K562 (cell line): ENCODE results near the gene STX7. TPM values are rescaled to one million over a fixed set of nuclear protein-coding genes. Genes with fewer than 3 reads are reported as not detected.

Source experiments
- ATAC-seq: fragments of 200-7000 bp; cut with Tn5 transposase; 3 replicates; pipeline ENCODE4 v1.9.1; 2020; ENCODE audit warnings: moderate library complexity
- BruUV-seq: library from RNA; stranded (reverse); fragments of 400-500 nt; replicated peaks from 2 replicates; lab custom pipeline; 2021; lab: Mats Ljungman, UMichigan
- CTCF ChIA-PET: fragments of 300-600 bp; formaldehyde crosslinking; extraction: SDS; loops from one replicate; lab custom pipeline; 2021; ENCODE audit warnings: low intra/inter-chr PET ratio; lab: Yijun Ruan, JAX
- POLR2A ChIA-PET: fragments of 300-600, 350-650 bp; sonication (Branson Sonifier 250); formaldehyde crosslinking; extraction: SDS; loops from one replicate; lab custom pipeline; 2021; ENCODE audit warnings: antibody characterized with exemption, inconsistent platforms; lab: Yijun Ruan, JAX
- DNase-seq, 4 experiments: peaks; one replicate each; pipeline versions ENCODE4 v3.0.0 to v3.0.0-alpha.2; 2011 to 2018; ENCODE audit warnings: low spot score in 3 of 4, mixed read lengths in 3 of 4; ENCODE audit errors: extremely low read depth in 1 of 4
- FAIRE-seq: peaks from 2 replicates; lab custom pipeline; 2011; peaks lifted over from hg19 to GRCh38; lab: Jason Lieb, UNC
- H2AFZ ChIP-seq: 2 replicates; pipeline ENCODE4 v1.6.0; 2011; ENCODE audit warnings: low read depth, low read length, control low read depth, inconsistent platforms
- H3K27ac ChIP-seq: fragments of 200-600 bp; 3 replicates; pipeline ENCODE4 v1.8.0; 2011; ENCODE audit warnings: low read depth, mild to moderate bottlenecking, control low read depth, inconsistent platforms, low read length, moderate library complexity, mixed read lengths; ENCODE audit errors: extremely low read depth
- H3K27me3 ChIP-seq, 2 experiments: fragments of 300-600 bp in 1 of 2; 2 replicates in 1 of 2; 3 replicates in 1 of 2; pipeline versions ENCODE4 v1.6.0 to v1.8.0; 2011; ENCODE audit warnings: inconsistent platforms in 2 of 2, low read length in 2 of 2, mild to moderate bottlenecking in 1 of 2, mixed read lengths in 1 of 2, moderate library complexity in 1 of 2; ENCODE audit not compliant: control insufficient read depth in 2 of 2, insufficient read depth in 2 of 2
- H3K36me3 ChIP-seq: fragments of 300-600 bp; 3 replicates; pipeline ENCODE4 v1.8.0; 2011; ENCODE audit warnings: mild to moderate bottlenecking, low read length, inconsistent platforms; ENCODE audit not compliant: control insufficient read depth, insufficient read depth
- H3K4me1 ChIP-seq, 2 experiments: fragments of 200-600 bp in 1 of 2; replicated peaks in 1 of 2; 2 replicates in 1 of 2; 3 replicates in 1 of 2; pipeline versions ENCODE4 v1.5.1 to v1.8.0; 2011; ENCODE audit warnings: inconsistent platforms in 2 of 2, low read length in 2 of 2, mild to moderate bottlenecking in 1 of 2, mixed read lengths in 1 of 2, moderate library complexity in 1 of 2; ENCODE audit not compliant: control insufficient read depth in 2 of 2, insufficient read depth in 2 of 2
- H3K4me2 ChIP-seq: 2 replicates; pipeline ENCODE4 v1.6.1; 2011; ENCODE audit warnings: low read length, control low read depth, inconsistent platforms, mixed read lengths; ENCODE audit not compliant: insufficient read depth
- H3K4me3 ChIP-seq: fragments of 200-600 bp; sonication (generic), shearing (Covaris generic); 2 replicates; pipeline ENCODE4 v1.5.1; 2016; ENCODE audit warnings: control low read depth, inconsistent platforms
- H3K79me2 ChIP-seq: fragments of 200-600 bp; 3 replicates; pipeline ENCODE4 v1.8.0; 2011; ENCODE audit warnings: low read length, inconsistent platforms; ENCODE audit not compliant: control insufficient read depth, insufficient read depth
- H3K9ac ChIP-seq, 2 experiments: 2 replicates each; pipeline versions ENCODE4 v1.6.0 to v1.6.1; 2011; ENCODE audit warnings: low read depth in 2 of 2, low read length in 2 of 2, control low read depth in 1 of 2, inconsistent platforms in 1 of 2, mild to moderate bottlenecking in 1 of 2, mixed read lengths in 1 of 2; ENCODE audit not compliant: insufficient read depth in 1 of 2
- H3K9me1 ChIP-seq: one replicate; pipeline ENCODE4 v1.6.0; 2011; ENCODE audit warnings: inconsistent platforms, mild to moderate bottlenecking, low read length, moderate library complexity; ENCODE audit not compliant: control insufficient read depth, insufficient read depth
- H3K9me3 ChIP-seq: replicated peaks from 2 replicates; pipeline ENCODE4 v1.5.1; 2011; ENCODE audit warnings: low read depth, low read length, inconsistent platforms; ENCODE audit not compliant: control insufficient read depth, insufficient read depth
- H4K20me1 ChIP-seq: replicated peaks from 2 replicates; pipeline ENCODE4 v1.6.1; 2011; ENCODE audit warnings: low read length, inconsistent platforms, mixed read lengths; ENCODE audit not compliant: control insufficient read depth, insufficient read depth
- ARNT ChIP-seq, 2 experiments: fragments of 450-650 bp; IDR thresholded peaks; 2 replicates each; pipeline ENCODE4 v1.6.1; 2016; ENCODE audit warnings: mild to moderate bottlenecking in 1 of 2
- BCL6 ChIP-seq: fragments of 250-450 bp; sonication (Bioruptor Pico); IDR thresholded peaks from 2 replicates; pipeline ENCODE4 v1.4.0; 2020
- FOXA3 ChIP-seq, 2 experiments: fragments of 450-650 bp in 1 of 2; sonication (generic) in 1 of 2; formaldehyde crosslinking; IDR thresholded peaks in 1 of 2; conservative IDR thresholded peaks in 1 of 2; 2 replicates each; pipeline versions ENCODE4 v1.4.0 to v1.8.0; 2020 to 2022; ENCODE audit warnings: mild to moderate bottlenecking in 2 of 2, missing genetic modification reagents in 1 of 2
- KAT2B ChIP-seq: IDR thresholded peaks from one replicate; pipeline ENCODE4 v1.6.1; 2012; ENCODE audit warnings: low read depth, mild to moderate bottlenecking, control low read depth, inconsistent platforms, low read length, moderate library complexity
- MAZ ChIP-seq, 2 experiments: fragments of 450-650 bp in 1 of 2; sonication (generic) in 1 of 2; formaldehyde crosslinking; IDR thresholded peaks in 1 of 2; conservative IDR thresholded peaks in 1 of 2; 2 replicates each; pipeline versions ENCODE4 v1.4.0 to v1.5.0; 2020; ENCODE audit warnings: mild to moderate bottlenecking in 1 of 2, missing genetic modification reagents in 1 of 2
- NELFE ChIP-seq: IDR thresholded peaks from 2 replicates; pipeline ENCODE4 v1.6.1; 2011; ENCODE audit warnings: mild to moderate bottlenecking; ENCODE audit not compliant: insufficient read depth, insufficient read length
- NFIC ChIP-seq: fragments of 450-650 bp; IDR thresholded peaks from 2 replicates; pipeline ENCODE4 v1.6.1; 2017; ENCODE audit warnings: mild to moderate bottlenecking, inconsistent platforms
- RBFOX2 ChIP-seq: fragments of 200-400 bp; formaldehyde crosslinking; IDR thresholded peaks from 2 replicates; pipeline ENCODE4 v1.6.1; 2017; ENCODE audit warnings: low read depth, mild to moderate bottlenecking, low read length, moderate library complexity
- SRSF1 ChIP-seq: fragments of 200-400 bp; formaldehyde crosslinking; IDR thresholded peaks from 2 replicates; pipeline ENCODE4 v1.6.1; 2017; ENCODE audit warnings: mild to moderate bottlenecking, low read depth, low read length, moderate library complexity
- ZBTB34 ChIP-seq: fragments of 250-450 bp; sonication (Bioruptor Pico); IDR thresholded peaks from 2 replicates; pipeline ENCODE4 v1.8.0; 2021; ENCODE audit warnings: mild to moderate bottlenecking, moderate library complexity
- ZBTB40 ChIP-seq, 2 experiments: fragments of 450-650 bp in 1 of 2; sonication (generic) in 1 of 2; formaldehyde crosslinking in 1 of 2; IDR thresholded peaks; 2 replicates each; pipeline versions ENCODE4 v1.7.1 to v1.9.0; 2016 to 2022; ENCODE audit warnings: inconsistent platforms in 1 of 2, mild to moderate bottlenecking in 1 of 2, missing genetic modification reagents in 1 of 2
- whole genome bisulfite sequencing: fragments of 100-300 bp; shearing (Covaris generic); methylation state at CpG from one replicate; pipeline ENCODE4 v1.1.6; 2016; ENCODE audit warnings: low coverage, mixed read lengths; ENCODE audit not compliant: insufficient coverage; ENCODE audit errors: missing lambda C conversion rate; 5-methylcytosine and 5-hydroxymethylcytosine counted together
- in situ Hi-C: fragments of 300-500 bp; cut with MboI; formaldehyde crosslinking; loops from 4 replicates; pipeline ENCODE4 v1.15.0; 2018; ENCODE audit warnings: inconsistent platforms, mixed read lengths
- intact Hi-C: fragments of 100-400 bp; cut with micrococcal nuclease; formaldehyde crosslinking; loops from 2 replicates; pipeline ENCODE4 v1.14.2; 2022
- polyA plus RNA-seq, 8 experiments: library from polyadenylated mRNA; depleted of rRNA in 4 of 8; stranded (reverse) in 5 of 8; unstranded in 3 of 8; fragments of >200 nt; fragmentation: Nextera tagmentation in 2 of 8; fragmentation: Illumina TruSeq in 1 of 8; extraction: Ambion mirVana in 2 of 8; extraction: Trizol in 1 of 8; gene quantifications; 2 replicates each; pipeline versions ENCODE4 v1.2.1 to v1.2.3, GENCODE V29; 2011 to 2014; ENCODE audit warnings: inconsistent platforms in 1 of 8, missing spikeins in 1 of 8
- total RNA-seq, 7 experiments: library from RNA; depleted of rRNA in 6 of 7; stranded (reverse); fragments of >200 nt in 6 of 7; fragmentation: Illumina TruSeq in 2 of 7; extraction: Trizol in 2 of 7; gene quantifications; 2 replicates each; pipeline versions ENCODE4 v1.2.1 to v1.2.3, GENCODE V29; 2011 to 2021; ENCODE audit warnings: low replicate concordance in 1 of 7

Gene STX7
- total and polyA plus RNA-seq, 9 of the 15 experiments (the other 6 are each of a cell fraction or from before 2014, with no cell fraction given), result 13.0 to 34.4 (median 25.3) TPM

- H4K20me1 ChIP-seq, result no peaks in the 10 kb centered on the region; the same call in 1 of the 2 replicates
- H3K79me2 ChIP-seq, result peaks cover 54% of the 10 kb centered on the region
- no peaks in the 10 kb centered on the region; a peak in 1 of 5 replicates for H3K4me1 ChIP-seq
- in situ Hi-C loops, result loop anchor here (25.0 kb wide), 1 partner anchor 1583 kb away; no protein-coding TSS in a partner anchor
- POLR2A ChIA-PET, result no interaction called here
- H3K4me3 ChIP-seq, result no peak overlapping the region
- DNase-seq, result no peak
- no peaks in the 10 kb centered on the region for H3K9me3 ChIP-seq
- no peak for ATAC-seq
- intact Hi-C loops, result no loop called here
- no peaks in the 10 kb centered on the region for H3K27me3 ChIP-seq
- H2AFZ ChIP-seq, result no peak overlapping the region
- FAIRE-seq, result no peak
- no peak overlapping the region for H3K4me2 ChIP-seq
- no TSS peak for BruUV-seq
- no peak overlapping the region for H3K27ac ChIP-seq
- no peak overlapping the region for H3K9ac ChIP-seq
- H3K36me3 ChIP-seq, result peaks cover 30% of the 10 kb centered on the region
- TF ChIP-seq FOXA3 (CRISPR knock-in tag; conservative IDR thresholded peaks at IDR 0.05 in 1 of 2, IDR thresholded peaks at IDR 0.05 in 1 of 2) (no peak), ARNT (IDR thresholded peaks at IDR 0.05) (no peak), NELFE (no peak), BCL6 (CRISPR knock-in tag) (no peak), SRSF1 (no peak), MAZ (CRISPR knock-in tag; conservative IDR thresholded peaks at IDR 0.05 in 1 of 2, IDR thresholded peaks at IDR 0.05 in 1 of 2) (no peak), ZBTB34 (CRISPR knock-in tag) (no peak), NFIC (no peak), RBFOX2 (no peak), ZBTB40 (IDR thresholded peaks at IDR 0.05) (no peak), ZBTB40 (CRISPR knock-in tag; IDR thresholded peaks at IDR 0.05) (no peak), KAT2B (no peak)
- TF ChIP-seq, all 486 proteins: peak for 0
- no peaks in the 10 kb centered on the region for H3K9me1 ChIP-seq
- CTCF ChIA-PET, result no interaction called here
- WGBS, result 83% methylated on average over 5 of the region's 5 CpGs
These were observed 8.2 kb downstream of the STX7 start for GRCh38 chr6:132504757-132505156.
